ENCODE results near the gene ST3GAL3. TPM values are rescaled to one million over a fixed set of nuclear protein-coding genes. Genes with fewer than 3 reads are reported as not detected.
A peak's percentile ranks its signal among the peaks of the same experiment; 100 is the strongest.

The ST3GAL3 gene
- total RNA-seq, 4 donors from 2014 or later = 32.2 to 57.4 (median 38.3) TPM

DNA sequence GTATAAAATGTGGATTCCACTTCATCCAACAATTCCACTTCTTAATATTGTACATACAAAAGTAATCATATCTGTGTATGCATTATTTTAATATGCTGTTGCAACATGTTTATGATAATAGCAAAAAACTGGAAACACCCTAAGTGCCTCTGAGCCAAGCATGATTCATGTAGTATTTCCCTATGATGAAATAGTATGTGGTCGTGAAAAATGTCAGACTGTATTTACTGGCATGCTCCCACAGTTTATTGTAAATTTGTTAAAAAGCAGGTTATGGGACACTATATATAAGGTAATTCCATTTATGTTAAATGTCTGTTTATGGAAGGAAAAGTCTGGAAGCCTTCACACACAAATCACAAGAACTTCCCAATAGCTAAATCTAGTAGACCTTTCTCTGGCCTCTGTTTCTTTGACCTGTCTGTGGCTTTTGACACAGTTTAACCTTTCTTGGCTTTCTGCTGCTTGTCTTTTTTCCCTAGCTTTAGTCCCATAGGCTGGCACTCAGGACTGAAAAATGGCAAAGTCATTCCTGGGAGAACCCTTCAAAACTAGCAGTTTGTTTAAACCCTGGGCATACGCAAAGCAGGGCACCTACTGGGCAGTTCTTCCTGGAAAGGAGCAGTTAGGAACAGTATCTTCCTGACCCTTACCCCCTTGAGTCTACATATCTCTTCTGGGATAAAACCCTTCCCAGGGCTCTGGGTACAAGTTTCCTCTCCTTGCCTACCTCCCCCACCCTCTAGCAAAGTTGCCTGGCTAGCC is 160.8 kb downstream of the ST3GAL3 start:
- DNase-seq (no peak), ATAC-seq (no peak)
- H3K4me3 ChIP-seq = no peak overlapping the region
- no peaks in the 10 kb centered on the region for H3K36me3 ChIP-seq
- no peaks in the 10 kb centered on the region for H3K27me3 ChIP-seq
- H3K9me3 ChIP-seq = no peaks in the 10 kb centered on the region
- in situ Hi-C loops (cut with MboI; ENCODE audit: low sequenced_read_pairs in 4 of 4) (no loop called here), intact Hi-C loops (cut with DNase I; ENCODE audit: low total_unique reads) (no loop called here)
- peaks cover 68 to 69% of the 10 kb centered on the region in 2 donors for H3K4me1 ChIP-seq
- TF ChIP-seq POLR2A (IDR thresholded peaks at IDR 0.05) (no peak), CTCF (IDR thresholded peaks at IDR 0.05 in 4 of 5, conservative IDR thresholded peaks at IDR 0.05 in 1 of 5) (no peak)
- peak overlapping the region; percentile 51 to 73 (median 60) for H3K27ac ChIP-seq

- TF ChIP-seq CTCF (IDR thresholded peaks at IDR 0.05 in 4 of 5, conservative IDR thresholded peaks at IDR 0.05 in 1 of 5) (no peak), POLR2A (IDR thresholded peaks at IDR 0.05) (no peak)
- peaks cover 64 to 69% of the 10 kb centered on the region in 2 donors for H3K4me1 ChIP-seq
- DNase-seq = peak in 1 of 2 donors; percentile 17
- no peaks in the 10 kb centered on the region for H3K9me3 ChIP-seq
- no peaks in the 10 kb centered on the region for H3K27me3 ChIP-seq
- in situ Hi-C loops (cut with MboI; ENCODE audit: low sequenced_read_pairs in 4 of 4) = no loop called here
- no peaks in the 10 kb centered on the region for H3K36me3 ChIP-seq
- H3K27ac ChIP-seq = peak overlapping the region; percentile 51 to 73 (median 60)
- peak; percentile 25 to 40 for ATAC-seq
- no peak overlapping the region for H3K4me3 ChIP-seq
- intact Hi-C loops (cut with DNase I; ENCODE audit: low total_unique reads) = no loop called here
Measured at GRCh38 chr1:43868741-43869067, 161.4 kb downstream of the ST3GAL3 start.

DNA sequence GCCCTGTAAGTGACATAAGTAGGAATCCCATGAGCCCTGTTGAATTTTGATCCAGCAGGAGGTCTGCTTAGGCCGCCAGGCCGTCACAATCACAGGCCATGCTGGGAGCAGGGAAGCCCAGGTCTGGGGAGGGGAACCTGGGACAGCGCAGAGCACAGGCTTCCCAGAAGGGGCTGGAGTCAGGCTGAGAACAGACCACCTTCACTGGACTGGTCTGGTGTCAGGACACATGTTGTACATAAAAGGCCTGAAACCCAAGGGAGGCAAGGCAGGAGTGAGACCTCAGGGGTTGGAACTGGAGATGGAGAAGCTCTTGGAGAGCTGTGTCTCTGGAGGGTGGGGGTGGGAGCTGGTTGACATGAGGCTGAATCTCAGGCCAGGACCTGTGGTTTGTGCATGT is 163.0 kb downstream of the ST3GAL3 start:
- DNase-seq (no peak), ATAC-seq (no peak)
- in situ Hi-C loops (cut with MboI; ENCODE audit: low sequenced_read_pairs in 4 of 4) = no loop called here
- intact Hi-C loops (cut with DNase I; ENCODE audit: low total_unique reads) = no loop called here
- no peak for TF ChIP-seq POLR2A (IDR thresholded peaks at IDR 0.05)
- no peak for TF ChIP-seq CTCF (IDR thresholded peaks at IDR 0.05 in 4 of 5, conservative IDR thresholded peaks at IDR 0.05 in 1 of 5)
- Histone ChIP-seq H3K4me1 (peaks cover 50 to 56% of the 10 kb centered on the region in 2 donors), H3K9me3 (no peaks in the 10 kb centered on the region), H3K36me3 (no peaks in the 10 kb centered on the region), H3K27ac (no peak overlapping the region), H3K27me3 (no peaks in the 10 kb centered on the region), H3K4me3 (no peak overlapping the region)

- H3K27ac ChIP-seq = no peak overlapping the region
- no peaks in the 10 kb centered on the region for H3K36me3 ChIP-seq
- DNase-seq = no peak
- no peaks in the 10 kb centered on the region for H3K9me3 ChIP-seq
- no peak for TF ChIP-seq POLR2A (IDR thresholded peaks at IDR 0.05)
- no peak for TF ChIP-seq CTCF (IDR thresholded peaks at IDR 0.05 in 4 of 5, conservative IDR thresholded peaks at IDR 0.05 in 1 of 5)
- H3K4me1 ChIP-seq = peaks cover 42 to 46% of the 10 kb centered on the region in 2 donors
- in situ Hi-C loops (cut with MboI; ENCODE audit: low sequenced_read_pairs in 4 of 4) = no loop called here
- H3K27me3 ChIP-seq = no peaks in the 10 kb centered on the region
- intact Hi-C loops (cut with DNase I; ENCODE audit: low total_unique reads) = no loop called here
- no peak for ATAC-seq
- no peak overlapping the region for H3K4me3 ChIP-seq
Measured at GRCh38 chr1:43871181-43871910, 164.0 kb downstream of the ST3GAL3 start.
